H1 (cell line): ENCODE measurements around the gene SYNJ2. TPM values are rescaled to one million over a fixed set of nuclear protein-coding genes. Genes with fewer than 3 reads are reported as not detected.

Experiments
- CTCF ChIA-PET: fragments of 300-600 bp; sonication (Branson Sonifier 250); formaldehyde crosslinking; loops from one replicate; lab custom pipeline; 2021; ENCODE audit not compliant: partially characterized antibody; lab: Charles Lee
- POLR2A ChIA-PET: fragments of 300-600 bp; sonication (Branson Sonifier 250); formaldehyde crosslinking; loops from one replicate; lab custom pipeline; 2021; ENCODE audit warnings: inconsistent platforms; ENCODE audit not compliant: partially characterized antibody; lab: Charles Lee
- DNase-seq, 2 experiments: peaks; one replicate each; pipeline versions ENCODE4 v3.0.0 to v3.0.0-alpha.2; 2010 to 2022; ENCODE audit warnings: low spot score in 2 of 2, low read depth in 1 of 2, mixed read lengths in 1 of 2
- FAIRE-seq: peaks from 2 replicates; lab custom pipeline; 2011; peaks lifted over from hg19 to GRCh38; lab: Jason Lieb, UNC
- H2AFZ ChIP-seq: 2 replicates; pipeline ENCODE4 v1.8.1; 2012; ENCODE audit warnings: low read length, inconsistent platforms
- H2AK5ac ChIP-seq: 2 replicates; pipeline ENCODE4 v1.6.1; 2013; ENCODE audit warnings: low read depth, low read length
- H2BK120ac ChIP-seq: replicated peaks from 2 replicates; pipeline ENCODE3; 2013; ENCODE audit warnings: low read depth, low read length, inconsistent platforms
- H2BK12ac ChIP-seq: 2 replicates; pipeline ENCODE4 v1.6.1; 2013; ENCODE audit warnings: low read depth, low read length
- H2BK15ac ChIP-seq: 2 replicates; pipeline ENCODE4 v1.6.1; 2013; ENCODE audit warnings: low read length
- H2BK20ac ChIP-seq: 2 replicates; pipeline ENCODE4 v1.6.1; 2013; ENCODE audit warnings: low read length
- H2BK5ac ChIP-seq: 2 replicates; pipeline ENCODE4 v1.6.1; 2013; ENCODE audit warnings: low read depth, low read length
- H3K14ac ChIP-seq: 2 replicates; pipeline ENCODE4 v1.6.1; 2013; ENCODE audit warnings: inconsistent platforms; ENCODE audit not compliant: insufficient read length
- H3K18ac ChIP-seq: 2 replicates; pipeline ENCODE4 v1.6.1; 2013; ENCODE audit warnings: low read length; ENCODE audit errors: extremely low read depth
- H3K23ac ChIP-seq: 2 replicates; pipeline ENCODE4 v1.6.1; 2013; ENCODE audit warnings: inconsistent platforms; ENCODE audit not compliant: insufficient read length
- H3K23me2 ChIP-seq: 2 replicates; pipeline ENCODE4 v1.6.1; 2013; ENCODE audit warnings: low read depth, low read length
- H3K27ac ChIP-seq: 2 replicates; pipeline ENCODE4 v1.6.1; 2011; ENCODE audit warnings: low read depth, low read length, inconsistent platforms
- H3K27me3 ChIP-seq, 4 experiments: replicated peaks in 1 of 4; 1 replicate in 1 of 4; 2 replicates in 3 of 4; pipeline versions ENCODE4 v1.6.1 to v1.8.1; 2011 to 2013; ENCODE audit warnings: low read length in 3 of 4, mild to moderate bottlenecking in 3 of 4, inconsistent platforms in 2 of 4, mixed read lengths in 2 of 4, moderate library complexity in 1 of 4; ENCODE audit not compliant: control insufficient read depth in 3 of 4, insufficient read depth in 3 of 4; ENCODE audit errors: extremely low read depth in 1 of 4
- H3K36me3 ChIP-seq, 4 experiments: 2 replicates each; pipeline versions ENCODE4 v1.6.1 to v1.8.1; 2011 to 2013; ENCODE audit warnings: mild to moderate bottlenecking in 4 of 4, low read length in 3 of 4, moderate library complexity in 2 of 4, control low read depth in 1 of 4, inconsistent platforms in 1 of 4; ENCODE audit not compliant: insufficient read depth in 4 of 4, control insufficient read depth in 2 of 4
- H3K4ac ChIP-seq: replicated peaks from 2 replicates; pipeline ENCODE3; 2013; ENCODE audit warnings: low read length, low read depth, mixed read lengths, inconsistent platforms; ENCODE audit not compliant: insufficient read length
- H3K4me1 ChIP-seq, 4 experiments: replicated peaks in 1 of 4; 1 replicate in 1 of 4; 2 replicates in 3 of 4; pipeline versions ENCODE4 v1.6.1 to v1.8.1; 2011 to 2013; ENCODE audit warnings: low read length in 3 of 4, inconsistent platforms in 2 of 4, mixed read lengths in 1 of 4; ENCODE audit not compliant: insufficient read depth in 4 of 4, control insufficient read depth in 3 of 4
- H3K4me2 ChIP-seq, 2 experiments: 2 replicates each; pipeline versions ENCODE4 v1.6.1 to v1.8.1; 2011 to 2013; ENCODE audit warnings: low read depth in 2 of 2, low read length in 2 of 2, control low read depth in 1 of 2, inconsistent platforms in 1 of 2, mild to moderate bottlenecking in 1 of 2; ENCODE audit not compliant: insufficient read depth in 1 of 2
- H3K4me3 ChIP-seq, 4 experiments: fragments of 200-600, 300-600 bp in 1 of 4; sonication (generic), shearing (Covaris generic), sonication (Bioruptor Twin) in 1 of 4; 2 replicates each; pipeline versions ENCODE4 v1.5.1 to v1.8.1; 2011 to 2016; ENCODE audit warnings: low read length in 4 of 4, low read depth in 3 of 4, control low read depth in 2 of 4, inconsistent platforms in 2 of 4, mild to moderate bottlenecking in 2 of 4, mixed read lengths in 1 of 4, moderate library complexity in 1 of 4; ENCODE audit not compliant: insufficient read depth in 2 of 4; ENCODE audit errors: extremely low read depth in 1 of 4
- H3K56ac ChIP-seq: replicated peaks from 2 replicates; pipeline ENCODE3; 2013; ENCODE audit warnings: low read depth, mild to moderate bottlenecking, mixed read lengths, low read length, inconsistent platforms; ENCODE audit not compliant: insufficient read length
- H3K79me1 ChIP-seq: 2 replicates; pipeline ENCODE4 v1.6.1; 2013; ENCODE audit warnings: low read depth, low read length, control low read depth
- H3K79me2 ChIP-seq, 2 experiments: 2 replicates each; pipeline versions ENCODE4 v1.6.1 to v1.8.1; 2012 to 2013; ENCODE audit warnings: low read length in 2 of 2, mild to moderate bottlenecking in 2 of 2, inconsistent platforms in 1 of 2; ENCODE audit not compliant: insufficient read depth in 2 of 2, control insufficient read depth in 1 of 2
- H3K9ac ChIP-seq, 4 experiments: replicated peaks in 1 of 4; 1 replicate in 1 of 4; 2 replicates in 3 of 4; pipeline versions ENCODE4 v1.6.1 to v1.8.1; 2011 to 2013; ENCODE audit warnings: low read depth in 3 of 4, low read length in 3 of 4, control low read depth in 2 of 4, mild to moderate bottlenecking in 2 of 4, moderate library complexity in 2 of 4, inconsistent platforms in 1 of 4; ENCODE audit errors: extremely low read depth in 1 of 4
- H3K9me3 ChIP-seq, 2 experiments: 2 replicates each; pipeline versions ENCODE4 v1.6.1 to v1.8.1; 2012 to 2013; ENCODE audit warnings: mild to moderate bottlenecking in 2 of 2, moderate library complexity in 2 of 2, control low read depth in 1 of 2, inconsistent platforms in 1 of 2, low read depth in 1 of 2, low read length in 1 of 2, mixed read lengths in 1 of 2; ENCODE audit not compliant: insufficient read depth in 2 of 2
- H4K20me1 ChIP-seq, 2 experiments: replicated peaks in 1 of 2; 2 replicates each; pipeline versions ENCODE3 to v1.8.1; 2011 to 2013; ENCODE audit warnings: inconsistent platforms in 2 of 2, low read length in 2 of 2, mild to moderate bottlenecking in 1 of 2; ENCODE audit not compliant: insufficient read depth in 2 of 2, control insufficient read depth in 1 of 2
- H4K5ac ChIP-seq: 2 replicates; pipeline ENCODE4 v1.6.1; 2013; ENCODE audit warnings: low read length, low read depth, mixed read lengths, inconsistent platforms; ENCODE audit not compliant: insufficient read length
- H4K8ac ChIP-seq: 2 replicates; pipeline ENCODE4 v1.8.0; 2013; ENCODE audit warnings: mild to moderate bottlenecking, moderate library complexity, low read length, inconsistent platforms; ENCODE audit not compliant: insufficient read depth; ENCODE audit errors: extremely low read depth
- H4K91ac ChIP-seq: replicated peaks from 2 replicates; pipeline ENCODE3; 2013; ENCODE audit warnings: low read length, mixed read lengths, inconsistent platforms; ENCODE audit not compliant: insufficient read length
- BACH1 ChIP-seq: IDR thresholded peaks from 2 replicates; pipeline ENCODE4 v1.6.1; 2012; ENCODE audit warnings: low read length, improper control_type of control experiment
- BRCA1 ChIP-seq: IDR thresholded peaks from 2 replicates; pipeline ENCODE4 v1.6.1; 2012; ENCODE audit warnings: low read depth, low read length, improper control_type of control experiment
- CBX5 ChIP-seq: fragments of 300-800, 300-1000 bp; sonication (generic); IDR thresholded peaks from 2 replicates; pipeline ENCODE4 v1.7.1; 2016; ENCODE audit warnings: antibody characterized with exemption, low read length, low read depth
- CEBPB ChIP-seq: IDR thresholded peaks from 2 replicates; pipeline ENCODE4 v1.6.1; 2012; ENCODE audit warnings: low read depth, low read length
- GTF2F1 ChIP-seq: IDR thresholded peaks from 2 replicates; pipeline ENCODE4 v1.6.1; 2012; ENCODE audit warnings: low read depth, low read length, improper control_type of control experiment, borderline replicate concordance
- JUND ChIP-seq: IDR thresholded peaks from 2 replicates; pipeline ENCODE4 v1.6.1; 2011; ENCODE audit warnings: mild to moderate bottlenecking, improper control_type of control experiment, low read length
- PHF8 ChIP-seq: fragments of 200-600 bp; sonication (generic); conservative IDR thresholded peaks from 2 replicates; pipeline ENCODE4 v1.7.1; 2012; ENCODE audit warnings: low read depth, mild to moderate bottlenecking, inconsistent platforms, low read length, moderate library complexity
- SAP30 ChIP-seq: fragments of 300-600 bp; sonication (generic); IDR thresholded peaks from 2 replicates; pipeline ENCODE4 v1.7.1; 2012; ENCODE audit warnings: low read length, moderate library complexity, mild to moderate bottlenecking, inconsistent platforms; ENCODE audit not compliant: insufficient read depth, insufficient replicate concordance
- SRF ChIP-seq: IDR thresholded peaks from 2 replicates; pipeline ENCODE4 v1.6.1; 2011; ENCODE audit warnings: mild to moderate bottlenecking, low read depth, low read length, moderate library complexity
- TAF1 ChIP-seq: IDR thresholded peaks from 2 replicates; pipeline ENCODE4 v1.6.1; 2011; ENCODE audit warnings: mild to moderate bottlenecking, low read depth, low read length
- TCF12 ChIP-seq: IDR thresholded peaks from 2 replicates; pipeline ENCODE4 v1.6.1; 2011; ENCODE audit warnings: low read depth, mild to moderate bottlenecking, low read length
- WGBS, 2 experiments: shearing (Covaris generic) in 1 of 2; methylation state at CpG; one replicate each; pipeline versions ENCODE4 v1.1.6 to v1.1.7; 2013 to 2015; ENCODE audit warnings: low lambda C conversion rate in 2 of 2, mixed read lengths in 2 of 2, inconsistent platforms in 1 of 2, low coverage in 1 of 2, missing lambda C conversion rate in 1 of 2; ENCODE audit not compliant: insufficient replicate concordance in 2 of 2, insufficient coverage in 1 of 2, insufficient read length in 1 of 2; ENCODE audit errors: extremely low coverage in 1 of 2, missing lambda C conversion rate in 1 of 2; 5-methylcytosine and 5-hydroxymethylcytosine counted together
- polyA plus RNA-seq, 7 experiments: library from polyadenylated mRNA; depleted of rRNA in 3 of 7; stranded (reverse) in 5 of 7; unstranded in 2 of 7; fragments of >200 nt in 5 of 7; fragments of 200-250 nt in 2 of 7; gene quantifications; 1 replicate in 5 of 7; 2 replicates in 1 of 7; 4 replicates in 1 of 7; pipeline versions ENCODE4 v1.2.1 to v1.2.3, GENCODE V29; 2011 to 2013; ENCODE audit warnings: missing spikeins in 2 of 7, mixed read lengths in 2 of 7
- total RNA-seq: library from RNA; stranded (reverse); fragmentation: NEBNext Ultra II Directional; extraction: Animal tissue kit (Norgen Biotek cat#: 25700); gene quantifications from 2 replicates; pipeline ENCODE4 v1.2.1, GENCODE V29; 2021

Gene SYNJ2
- total and polyA plus RNA-seq, 2 of the 8 experiments (the other 6 are each of a cell fraction or from before 2014, with no cell fraction given), result 3.7 to 13.9 TPM

GRCh38 chr6:158047127-158047518, 65.5 kb downstream of the SYNJ2 start:
- H3K79me1 ChIP-seq, result no peaks in the 10 kb centered on the region
- 89% methylated on average over 10 of the region's 10 CpGs; no CpG with 5 or more reads in 1 of the 2 experiments for WGBS, 2 experiments
- no peak overlapping the region for H2BK5ac ChIP-seq
- H3K9ac ChIP-seq, result no peak overlapping the region
- no peak overlapping the region for H3K27ac ChIP-seq
- DNase-seq (no peak), FAIRE-seq (no peak)
- H4K5ac ChIP-seq, result no peak overlapping the region
- no peak overlapping the region for H3K56ac ChIP-seq
- no peak overlapping the region for H2AFZ ChIP-seq
- H3K27me3 ChIP-seq, result no peaks in the 10 kb centered on the region
- no peak overlapping the region for H2BK120ac ChIP-seq
- no peaks in the 10 kb centered on the region for H3K23me2 ChIP-seq
- H2BK12ac ChIP-seq, result no peak overlapping the region
- no peaks in the 10 kb centered on the region for H3K79me2 ChIP-seq
- no peak overlapping the region for H2BK15ac ChIP-seq
- no peak overlapping the region for H3K18ac ChIP-seq
- CTCF ChIA-PET, result interaction anchor here (5.8 kb wide), 1 partner anchor 24 kb away, joined by 33 read pairs; no protein-coding TSS in a partner anchor
- TF ChIP-seq TCF12, result no peak
- TF ChIP-seq JUND, result no peak
- no peak for TF ChIP-seq TAF1
- no peak for TF ChIP-seq CBX5
- no peak for TF ChIP-seq SRF
- TF ChIP-seq SAP30, result no peak
- TF ChIP-seq CEBPB, result no peak
- TF ChIP-seq BRCA1, result no peak
- TF ChIP-seq GTF2F1, result no peak
- no peak for TF ChIP-seq BACH1
- no peak for TF ChIP-seq PHF8
- H3K4ac ChIP-seq, result no peak overlapping the region
- no peak overlapping the region for H3K4me2 ChIP-seq
- no peak overlapping the region for H3K23ac ChIP-seq
- no peaks in the 10 kb centered on the region for H3K4me1 ChIP-seq
- no peak overlapping the region for H4K8ac ChIP-seq
- H3K4me3 ChIP-seq, result no peak overlapping the region
- no peaks in the 10 kb centered on the region for H3K9me3 ChIP-seq
- no peak overlapping the region for H2BK20ac ChIP-seq
- no peak overlapping the region for H3K14ac ChIP-seq
- H4K20me1 ChIP-seq, result peaks cover 0 to 2% of the 10 kb centered on the region in 2 experiments
- H4K91ac ChIP-seq, result no peak overlapping the region
- no peak overlapping the region for H2AK5ac ChIP-seq
- POLR2A ChIA-PET, result interaction anchor here (1.2 to 1.8 kb wide), 2 partner anchors 8 to 12 kb away, joined by 4 to 6 read pairs; no protein-coding TSS in a partner anchor
- no peaks in the 10 kb centered on the region for H3K36me3 ChIP-seq
